OCI-LY7 (cell line): Measurements from ENCODE around the gene SLAMF6.

Experiments
- EZH2phosphoT487 ChIP-seq: fragments of 200-600 bp; sonication (generic); IDR thresholded peaks from 2 replicates; pipeline ENCODE4 v1.6.1; 2018; ENCODE audit warnings: low read depth, borderline replicate concordance, mild to moderate bottlenecking, mixed run types, antibody characterized with exemption, low read length, moderate library complexity, mixed read lengths
- TF ChIP-seq, protein P1 (sequence below): fragments of 200-600 bp; sonication (generic); conservative IDR thresholded peaks from 2 replicates; pipeline ENCODE4 v1.5.1; 2014; ENCODE audit warnings: mild to moderate bottlenecking, antibody characterized with exemption, low read length, moderate library complexity, mixed read lengths

DNA sequence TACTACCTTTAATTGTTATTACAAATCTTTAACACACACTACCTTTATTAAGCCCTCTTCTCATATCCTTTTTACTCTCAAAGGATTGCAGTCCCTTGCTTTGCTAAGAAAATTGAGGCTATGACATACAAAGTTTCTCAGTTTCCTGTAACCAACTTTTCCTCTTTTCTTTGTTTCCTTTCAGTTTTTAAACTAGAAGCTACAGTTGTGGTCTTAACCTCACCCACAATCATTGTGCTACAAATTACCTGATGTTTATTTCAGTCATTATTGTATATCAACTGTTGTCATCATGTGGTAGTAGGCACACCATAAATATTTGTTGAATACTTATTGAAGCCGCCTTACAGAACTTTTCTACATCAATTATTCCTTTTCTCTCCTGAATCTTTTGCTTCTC is 51.8 kb downstream of the SLAMF6 start:
- TF ChIP-seq, protein P1, sequence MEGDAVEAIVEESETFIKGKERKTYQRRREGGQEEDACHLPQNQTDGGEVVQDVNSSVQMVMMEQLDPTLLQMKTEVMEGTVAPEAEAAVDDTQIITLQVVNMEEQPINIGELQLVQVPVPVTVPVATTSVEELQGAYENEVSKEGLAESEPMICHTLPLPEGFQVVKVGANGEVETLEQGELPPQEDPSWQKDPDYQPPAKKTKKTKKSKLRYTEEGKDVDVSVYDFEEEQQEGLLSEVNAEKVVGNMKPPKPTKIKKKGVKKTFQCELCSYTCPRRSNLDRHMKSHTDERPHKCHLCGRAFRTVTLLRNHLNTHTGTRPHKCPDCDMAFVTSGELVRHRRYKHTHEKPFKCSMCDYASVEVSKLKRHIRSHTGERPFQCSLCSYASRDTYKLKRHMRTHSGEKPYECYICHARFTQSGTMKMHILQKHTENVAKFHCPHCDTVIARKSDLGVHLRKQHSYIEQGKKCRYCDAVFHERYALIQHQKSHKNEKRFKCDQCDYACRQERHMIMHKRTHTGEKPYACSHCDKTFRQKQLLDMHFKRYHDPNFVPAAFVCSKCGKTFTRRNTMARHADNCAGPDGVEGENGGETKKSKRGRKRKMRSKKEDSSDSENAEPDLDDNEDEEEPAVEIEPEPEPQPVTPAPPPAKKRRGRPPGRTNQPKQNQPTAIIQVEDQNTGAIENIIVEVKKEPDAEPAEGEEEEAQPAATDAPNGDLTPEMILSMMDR, result no peak
- TF ChIP-seq EZH2phosphoT487, result no peak
